ENCODE measurements around the gene MCTS1.

DNA sequence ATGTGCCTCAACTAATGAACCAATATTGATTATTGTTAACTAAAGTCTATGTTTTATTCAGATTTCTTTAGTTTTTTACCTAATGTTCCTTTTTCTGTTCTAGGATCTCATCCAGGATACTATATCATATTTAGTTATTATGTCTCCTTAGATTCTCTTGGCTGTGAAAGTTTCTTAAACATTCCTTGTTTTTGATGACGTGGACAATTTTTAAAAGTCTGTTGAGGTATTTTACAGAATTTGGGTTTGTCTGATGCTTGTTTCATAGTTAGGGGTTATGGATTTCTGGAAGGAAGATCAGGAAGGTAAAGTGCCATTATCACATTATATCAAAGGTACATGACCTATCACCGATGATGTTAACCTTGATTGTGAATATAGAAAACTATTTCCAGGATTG is 18.2 kb upstream of the MCTS1 start:
- TF ChIP-seq POLR2AphosphoS5 (IDR thresholded peaks at IDR 0.05) (no peak), POLR2A (IDR thresholded peaks at IDR 0.05) (no peak)
